GM12878 (cell line): ENCODE results near the gene ALKBH2. TPM values are rescaled to one million over a fixed set of nuclear protein-coding genes. Genes with fewer than 3 reads are reported as not detected.

Source experiments
- ATAC-seq: fragments of 200-7000 bp; cut with Tn5 transposase; 3 replicates; pipeline ENCODE4 v1.9.1; 2020; ENCODE audit warnings: mild to moderate bottlenecking, moderate library complexity
- BruUV-seq: library from RNA; stranded (reverse); fragments of 400-500 nt; replicated peaks from 2 replicates; lab custom pipeline; 2021; lab: Mats Ljungman, UMichigan
- CTCF ChIA-PET: fragments of 300-600 bp; sonication (Branson Sonifier 250); formaldehyde crosslinking; extraction: SDS; loops from one replicate; lab custom pipeline; 2021; ENCODE audit warnings: inconsistent platforms; lab: Yijun Ruan, JAX
- POLR2A ChIA-PET: fragments of 350-600 bp; formaldehyde crosslinking; extraction: SDS; loops from one replicate; lab custom pipeline; 2021; ENCODE audit warnings: inconsistent platforms; lab: Charles Lee
- RAD21 ChIA-PET: fragments of 300-600 bp; sonication (Branson Sonifier 250); formaldehyde crosslinking; loops from one replicate; lab custom pipeline; 2023; ENCODE audit warnings: antibody characterized with exemption; ENCODE audit not compliant: unreplicated experiment; lab: Charles Lee
- SMC1A ChIA-PET: fragments of 300-600 bp; sonication (Branson Sonifier 250); formaldehyde crosslinking; loops from one replicate; lab custom pipeline; 2023; ENCODE audit not compliant: unreplicated experiment, uncharacterized antibody; lab: Charles Lee
- DNase-seq: peaks from one replicate; pipeline ENCODE4 v3.0.0-alpha.2; 2011; ENCODE audit warnings: low read depth, low spot score
- FAIRE-seq: peaks from 3 replicates; lab custom pipeline; 2011; peaks lifted over from hg19 to GRCh38; lab: Jason Lieb, UNC
- H2AFZ ChIP-seq: 2 replicates; pipeline ENCODE4 v1.6.0; 2011; ENCODE audit warnings: low read depth, low read length, control low read depth; ENCODE audit not compliant: control insufficient read depth
- H3K27ac ChIP-seq: 2 replicates; pipeline ENCODE4 v1.5.1; 2011; ENCODE audit warnings: control low read depth; ENCODE audit not compliant: control insufficient read depth, insufficient read depth
- H3K27me3 ChIP-seq, 2 experiments: replicated peaks in 1 of 2; 2 replicates each; pipeline versions ENCODE4 v1.6.0 to v1.6.1; 2011; ENCODE audit warnings: low read length in 1 of 2; ENCODE audit not compliant: control insufficient read depth in 2 of 2, insufficient read depth in 2 of 2
- H3K36me3 ChIP-seq, 2 experiments: 2 replicates each; pipeline ENCODE4 v1.5.1; 2011; ENCODE audit warnings: low read length in 1 of 2; ENCODE audit not compliant: control insufficient read depth in 2 of 2, insufficient read depth in 2 of 2
- H3K4me1 ChIP-seq: 2 replicates; pipeline ENCODE4 v1.6.1; 2011; ENCODE audit warnings: mild to moderate bottlenecking, low read length, moderate library complexity, mixed read lengths; ENCODE audit not compliant: control insufficient read depth, insufficient read depth
- H3K4me2 ChIP-seq: 2 replicates; pipeline ENCODE4 v1.6.0; 2011; ENCODE audit warnings: control low read depth; ENCODE audit not compliant: control insufficient read depth, insufficient read depth
- H3K4me3 ChIP-seq: fragments of 200-600 bp; sonication (generic); 2 replicates; pipeline ENCODE4 v1.5.1; 2016
- H3K79me2 ChIP-seq: 2 replicates; pipeline ENCODE4 v1.6.0; 2011; ENCODE audit warnings: low read length; ENCODE audit not compliant: control insufficient read depth, insufficient read depth
- H3K9ac ChIP-seq: 2 replicates; pipeline ENCODE4 v1.8.0; 2011; ENCODE audit warnings: low read length, control low read depth, mixed read lengths; ENCODE audit not compliant: control insufficient read depth, insufficient read depth
- H3K9me3 ChIP-seq: replicated peaks from 3 replicates; pipeline ENCODE4 v1.5.1; 2011; ENCODE audit warnings: mild to moderate bottlenecking, low read length; ENCODE audit not compliant: control insufficient read depth, insufficient read depth
- H4K20me1 ChIP-seq: 2 replicates; pipeline ENCODE4 v1.6.0; 2011; ENCODE audit not compliant: control insufficient read depth, insufficient read depth
- BRCA1 ChIP-seq: IDR thresholded peaks from 2 replicates; pipeline ENCODE4 v1.6.1; 2011; ENCODE audit warnings: low read depth, low read length, improper control_type of control experiment
- IRF5 ChIP-seq: fragments of 450-650 bp; IDR thresholded peaks from 2 replicates; pipeline ENCODE4 v1.6.1; 2017; ENCODE audit warnings: borderline replicate concordance
- KLF5 ChIP-seq: fragments of 450-650 bp; IDR thresholded peaks from 2 replicates; pipeline ENCODE4 v1.6.1; 2014; ENCODE audit warnings: mild to moderate bottlenecking; ENCODE audit not compliant: partially characterized antibody
- MTA2 ChIP-seq: fragments of 450-650 bp; IDR thresholded peaks from 2 replicates; pipeline ENCODE4 v1.6.1; 2016; ENCODE audit warnings: low read depth, mild to moderate bottlenecking, moderate library complexity
- MXI1 ChIP-seq: fragments of 150-350 bp; IDR thresholded peaks from 2 replicates; pipeline ENCODE4 v1.6.1; 2011; ENCODE audit warnings: low read depth, mild to moderate bottlenecking, inconsistent platforms, low read length, improper control_type of control experiment
- SRF ChIP-seq, 2 experiments: IDR thresholded peaks; 2 replicates each; pipeline ENCODE4 v1.6.1; 2011; ENCODE audit warnings: low read depth in 2 of 2, low read length in 2 of 2, mild to moderate bottlenecking in 1 of 2, moderate library complexity in 1 of 2
- ZBTB33 ChIP-seq: fragments of 450-650 bp; IDR thresholded peaks from 2 replicates; pipeline ENCODE4 v1.6.1; 2017; ENCODE audit warnings: mild to moderate bottlenecking
- ZNF384 ChIP-seq: IDR thresholded peaks from 2 replicates; pipeline ENCODE4 v1.6.1; 2012; ENCODE audit warnings: low read depth, mild to moderate bottlenecking, low read length, improper control_type of control experiment, borderline replicate concordance
- ZNF687 ChIP-seq: fragments of 450-650 bp; IDR thresholded peaks from 2 replicates; pipeline ENCODE4 v1.6.1; 2017; ENCODE audit warnings: mild to moderate bottlenecking, moderate library complexity
- ZZZ3 ChIP-seq: IDR thresholded peaks from 2 replicates; pipeline ENCODE4 v1.6.1; 2011; ENCODE audit warnings: low read depth; ENCODE audit not compliant: control insufficient read depth, insufficient read length
- in situ Hi-C: fragments of 300-500 bp; cut with MboI; formaldehyde crosslinking; loops from 9 replicates; pipeline ENCODE4 v1.14.3; 2018; ENCODE audit warnings: mixed read lengths
- intact Hi-C: fragments of 100-400 bp; cut with micrococcal nuclease; formaldehyde crosslinking; loops from one replicate; pipeline ENCODE4 v1.14.2; 2022; ENCODE audit not compliant: unreplicated experiment
- polyA plus RNA-seq, 11 experiments: library from polyadenylated mRNA; depleted of rRNA in 4 of 11; unstranded in 6 of 11; stranded (reverse) in 5 of 11; fragments of >200 nt; fragmentation: Nextera tagmentation in 4 of 11; fragmentation: Illumina TruSeq in 1 of 11; extraction: Ambion mirVana in 4 of 11; extraction: Trizol in 1 of 11; gene quantifications; 1 replicate in 1 of 11; 2 replicates in 10 of 11; pipeline versions ENCODE4 v1.2.1 to v1.2.3, GENCODE V29; 2011 to 2016; ENCODE audit warnings: inconsistent platforms in 2 of 11, missing spikeins in 2 of 11, low read depth in 1 of 11
- total RNA-seq, 4 experiments: library from RNA; depleted of rRNA in 3 of 4; stranded (reverse); fragments of >200 nt in 3 of 4; fragmentation: Illumina TruSeq in 1 of 4; extraction: Trizol in 1 of 4; gene quantifications; 2 replicates each; pipeline versions ENCODE4 v1.2.1 to v1.2.3, GENCODE V29; 2013 to 2021

Gene ALKBH2
- total and polyA plus RNA-seq, 10 of the 15 experiments (the other 5 are each of a cell fraction or from before 2014, with no cell fraction given) = 5.6 to 40.3 (median 31.2) TPM

- Histone ChIP-seq H3K27me3 (no peaks in the 10 kb centered on the region), H4K20me1 (no peaks in the 10 kb centered on the region), H3K4me2 (peak overlapping the region; percentile 80), H3K27ac (peak overlapping the region; percentile 89), H3K4me3 (no peak overlapping the region; the same call in 1 of the 2 replicates), H2AFZ (peak overlapping the region; percentile 76), H3K79me2 (peaks cover 14% of the 10 kb centered on the region), H3K9ac (peak overlapping the region; percentile 72), H3K4me1 (peaks cover 8% of the 10 kb centered on the region; the same call in 1 of the 2 replicates), H3K9me3 (no peaks in the 10 kb centered on the region), H3K36me3 (no peaks in the 10 kb centered on the region)
- ChIA-PET SMC1A (interaction anchor here (1.4 to 2.1 kb wide), 4 partner anchors 37 to 390 kb away, joined by 3 to 5 read pairs (median 4); no protein-coding TSS in a partner anchor), POLR2A (interaction anchor here (0.9 to 1.1 kb wide), 3 partner anchors 38 to 361 kb away, joined by 3 to 5 read pairs (median 3); partner anchors contain the start of gene ALKBH2), RAD21 (interaction anchor here (0.6 to 0.8 kb wide), 2 partner anchors 38 to 184 kb away, joined by 3 to 4 read pairs; partner anchors contain the start of gene ALKBH2), CTCF (interaction anchor here (4.0 kb wide), 1 partner anchor 38 kb away, joined by 33 read pairs; the partner anchor contains the start of gene ALKBH2)
- in situ Hi-C loops = no loop called here
- intact Hi-C loops = loop anchor here (2.0 kb wide), 1 partner anchor 38 kb away; the partner anchor contains the start of gene ALKBH2
- no peak for ATAC-seq
- TF ChIP-seq ZNF384 (no peak), BRCA1 (no peak), MXI1 (no peak), MTA2 (no peak), KLF5 (no peak), IRF5 (no peak), ZZZ3 (no peak), SRF (IDR thresholded peaks at IDR 0.05; ENCODE audit: low read depth in 2 of 2, low read length in 2 of 2) (no peak), ZBTB33 (no peak), ZNF687 (no peak)
- BruUV-seq = no TSS peak
- FAIRE-seq = no peak
- no peak for DNase-seq
Observed at GRCh38 chr12:109054520-109054919, 38.8 kb downstream of the ALKBH2 start.
